Spleen (tissue), 11 donors: Measurements from ENCODE around the gene KRTCAP2. TPM values are rescaled to one million over a fixed set of nuclear protein-coding genes. Genes with fewer than 3 reads are reported as not detected.

Source experiments
- DNase-seq: peaks from one replicate; pipeline ENCODE4 v3.0.0-alpha.2; 2020
- H3K27ac ChIP-seq, 8 donors: fragments of 200-600 bp; sonication (generic) in 7 of 8; 1 replicate in 4 of 8; 2 replicates in 4 of 8; pipeline versions ENCODE4 v1.5.0 to v1.8.0; 2016 to 2021; ENCODE audit warnings: inconsistent platforms in 4 of 8, mild to moderate bottlenecking in 4 of 8, moderate library complexity in 1 of 8
- H3K27me3 ChIP-seq, 7 donors: fragments of 200-600 bp; sonication (generic) in 6 of 7; replicated peaks in 1 of 7; 1 replicate in 4 of 7; 2 replicates in 3 of 7; pipeline versions ENCODE4 v1.5.0 to v1.8.0; 2016 to 2021; ENCODE audit warnings: inconsistent platforms in 3 of 7, mild to moderate bottlenecking in 1 of 7
- H3K36me3 ChIP-seq, 6 donors: fragments of 200-600 bp; sonication (generic) in 5 of 6; 1 replicate in 4 of 6; 2 replicates in 2 of 6; pipeline versions ENCODE4 v1.5.0 to v1.8.0; 2016 to 2021; ENCODE audit warnings: inconsistent platforms in 2 of 6
- H3K4me1 ChIP-seq, 6 donors: fragments of 200-600 bp; sonication (generic) in 5 of 6; 1 replicate in 3 of 6; 2 replicates in 3 of 6; pipeline versions ENCODE4 v1.5.0 to v1.8.0; 2016 to 2021; ENCODE audit warnings: inconsistent platforms in 3 of 6
- H3K4me3 ChIP-seq, 8 donors: fragments of 200-600 bp; sonication (generic) in 7 of 8; 1 replicate in 4 of 8; 2 replicates in 4 of 8; pipeline versions ENCODE4 v1.5.0 to v1.8.0; 2016 to 2021; ENCODE audit warnings: inconsistent platforms in 4 of 8, mild to moderate bottlenecking in 4 of 8, moderate library complexity in 2 of 8
- H3K9me3 ChIP-seq, 8 donors: fragments of 200-600 bp; sonication (generic) in 7 of 8; 1 replicate in 4 of 8; 2 replicates in 4 of 8; pipeline versions ENCODE4 v1.5.0 to v1.8.0; 2016 to 2021; ENCODE audit warnings: inconsistent platforms in 4 of 8
- CTCF ChIP-seq, 11 experiments: fragments of 200-600 bp in 7 of 11; fragments of 450-650 bp in 4 of 11; sonication (generic) in 4 of 11; IDR thresholded peaks in 8 of 11; conservative IDR thresholded peaks in 3 of 11; 1 replicate in 7 of 11; 2 replicates in 4 of 11; pipeline versions ENCODE4 v1.4.0 to v1.8.0; 2016 to 2021; ENCODE audit warnings: antibody characterized with exemption in 11 of 11, inconsistent platforms in 4 of 11, mild to moderate bottlenecking in 1 of 11
- POLR2A ChIP-seq, 3 donors: fragments of 450-650 bp; IDR thresholded peaks; one replicate each; pipeline ENCODE4 v1.5.1; 2017; ENCODE audit warnings: antibody characterized with exemption in 3 of 3, mild to moderate bottlenecking in 1 of 3
- POLR2AphosphoS5 ChIP-seq, 3 donors: sonication (generic); formaldehyde crosslinking; IDR thresholded peaks; one replicate each; pipeline ENCODE4 v1.5.1; 2017; ENCODE audit warnings: antibody characterized with exemption in 3 of 3
- WGBS, 5 donors: extraction: QIAGEN DNeasy Blood & Tissue Kit in 3 of 5; methylation state at CpG; one replicate each; pipeline versions ENCODE4 v1.1.5 to v1.1.7; 2013 to 2018; 5-methylcytosine and 5-hydroxymethylcytosine counted together
- intact Hi-C: fragments of 100-400 bp; cut with DNase I; formaldehyde crosslinking; loops from one replicate; pipeline ENCODE4 v1.15.0; 2023; ENCODE audit warnings: low total_unique reads
- polyA plus RNA-seq, 3 donors: library from polyadenylated mRNA; stranded (reverse); fragments of 200-250 nt; gene quantifications; one replicate each; pipeline ENCODE4 v1.2.1, GENCODE V29; 2013
- total RNA-seq, 7 donors: library from RNA; depleted of rRNA in 3 of 7; stranded (reverse); fragments of >200 nt in 3 of 7; fragmentation: NEBNext Ultra II Directional in 4 of 7; extraction: Animal tissue kit (Norgen Biotek cat#: 25700) in 4 of 7; gene quantifications; one replicate each; pipeline versions ENCODE4 v1.1.0 to v1.2.1, GENCODE V29; 2016 to 2021
- donor health status: healthy with polysubstance abuse.
- donor health status: DM: no; HTN: no; CAD: no; lungs with moderate emphysema.
- donor health status: DM: no; HTN: no; CAD: no.
- donor health status: Bipolar disorder and iron deficiency.
- donor health status: healthy.
- donor health status: DM: no; HTN: no; CAD: no.
- donor health status: DM: yes; HTN: yes; CAD: no.

The KRTCAP2 gene
- total and polyA plus RNA-seq, 10 donors: 113 to 203 (median 146) TPM

- TF ChIP-seq POLR2AphosphoS5 (IDR thresholded peaks at IDR 0.05): no peak
- intact Hi-C loops: no loop called here
- Histone ChIP-seq H3K9me3 (no peaks in the 10 kb centered on the region), H3K27ac (no peak overlapping the region), H3K4me1 (peaks cover 20 to 44% (median 35%) of the 10 kb centered on the region in 6 donors), H3K36me3 (peaks cover 0 to 8% (median 0%) of the 10 kb centered on the region in 6 donors), H3K27me3 (no peaks in the 10 kb centered on the region), H3K4me3 (no peak overlapping the region)
- DNase-seq: peak; percentile 66
- WGBS, 5 donors: 77 to 83% (median 79%) methylated on average over 9 of the region's 9 CpGs
Measured at GRCh38 chr1:155205969-155206593, 33.0 kb upstream of the KRTCAP2 start.

GRCh38 chr1:155205035-155205434, 31.9 kb upstream of the KRTCAP2 start:
- Histone ChIP-seq H3K4me3 (no peak overlapping the region), H3K9me3 (no peaks in the 10 kb centered on the region), H3K4me1 (peaks cover 20 to 33% (median 30%) of the 10 kb centered on the region in 6 donors), H3K27ac (no peak overlapping the region), H3K27me3 (no peaks in the 10 kb centered on the region), H3K36me3 (peaks cover 0 to 3% (median 0%) of the 10 kb centered on the region in 6 donors)
- no peak for TF ChIP-seq POLR2A (IDR thresholded peaks at IDR 0.05)
- TF ChIP-seq POLR2AphosphoS5 (IDR thresholded peaks at IDR 0.05): no peak
- TF ChIP-seq CTCF (IDR thresholded peaks at IDR 0.05 in 8 of 11, conservative IDR thresholded peaks at IDR 0.05 in 3 of 11): no peak
- WGBS, 5 donors: 92 to 98% (median 95%) methylated on average over 11 to 14 of the region's 14 CpGs
- intact Hi-C loops: no loop called here
- peak; percentile 70 for DNase-seq

GRCh38 chr1:155202731-155203515, 29.8 kb upstream of the KRTCAP2 start:
- H3K27ac ChIP-seq: no peak overlapping the region
- WGBS, 5 donors: 83 to 95% (median 91%) methylated on average over 19 of the region's 19 CpGs
- no peaks in the 10 kb centered on the region for H3K9me3 ChIP-seq
- no peak for TF ChIP-seq POLR2AphosphoS5 (IDR thresholded peaks at IDR 0.05)
- no peak for TF ChIP-seq POLR2A (IDR thresholded peaks at IDR 0.05)
- TF ChIP-seq CTCF (IDR thresholded peaks at IDR 0.05 in 8 of 11, conservative IDR thresholded peaks at IDR 0.05 in 3 of 11): no peak
- no peaks in the 10 kb centered on the region for H3K27me3 ChIP-seq
- peaks cover 0 to 10% (median 0%) of the 10 kb centered on the region in 6 donors for H3K36me3 ChIP-seq
- H3K4me1 ChIP-seq: peaks cover 10 to 16% (median 15%) of the 10 kb centered on the region in 6 donors
- peak; percentile 52 for DNase-seq
- no peak overlapping the region for H3K4me3 ChIP-seq
- intact Hi-C loops: no loop called here

- Histone ChIP-seq H3K36me3 (peaks cover 0 to 10% (median 0%) of the 10 kb centered on the region in 6 donors), H3K4me1 (peaks cover 4 to 9% (median 8%) of the 10 kb centered on the region in 6 donors), H3K27ac (no peak overlapping the region), H3K9me3 (no peaks in the 10 kb centered on the region), H3K27me3 (no peaks in the 10 kb centered on the region), H3K4me3 (no peak overlapping the region)
- WGBS, 5 donors: 89 to 95% (median 91%) methylated on average over 6 to 7 of the region's 7 CpGs
- intact Hi-C loops: no loop called here
- no peak for TF ChIP-seq POLR2AphosphoS5 (IDR thresholded peaks at IDR 0.05)
- TF ChIP-seq POLR2A (IDR thresholded peaks at IDR 0.05): no peak
- no peak for TF ChIP-seq CTCF (IDR thresholded peaks at IDR 0.05 in 8 of 11, conservative IDR thresholded peaks at IDR 0.05 in 3 of 11)
- peak; percentile 58 for DNase-seq
Measured at GRCh38 chr1:155202198-155202597, 29.1 kb upstream of the KRTCAP2 start.
